ENCODE results near the gene SYNGR4. TPM values are rescaled to one million over a fixed set of nuclear protein-coding genes. Genes with fewer than 3 reads are reported as not detected.

SYNGR4 gene
- total RNA-seq, 1 experiment from 2014 or later = not detected

DNA sequence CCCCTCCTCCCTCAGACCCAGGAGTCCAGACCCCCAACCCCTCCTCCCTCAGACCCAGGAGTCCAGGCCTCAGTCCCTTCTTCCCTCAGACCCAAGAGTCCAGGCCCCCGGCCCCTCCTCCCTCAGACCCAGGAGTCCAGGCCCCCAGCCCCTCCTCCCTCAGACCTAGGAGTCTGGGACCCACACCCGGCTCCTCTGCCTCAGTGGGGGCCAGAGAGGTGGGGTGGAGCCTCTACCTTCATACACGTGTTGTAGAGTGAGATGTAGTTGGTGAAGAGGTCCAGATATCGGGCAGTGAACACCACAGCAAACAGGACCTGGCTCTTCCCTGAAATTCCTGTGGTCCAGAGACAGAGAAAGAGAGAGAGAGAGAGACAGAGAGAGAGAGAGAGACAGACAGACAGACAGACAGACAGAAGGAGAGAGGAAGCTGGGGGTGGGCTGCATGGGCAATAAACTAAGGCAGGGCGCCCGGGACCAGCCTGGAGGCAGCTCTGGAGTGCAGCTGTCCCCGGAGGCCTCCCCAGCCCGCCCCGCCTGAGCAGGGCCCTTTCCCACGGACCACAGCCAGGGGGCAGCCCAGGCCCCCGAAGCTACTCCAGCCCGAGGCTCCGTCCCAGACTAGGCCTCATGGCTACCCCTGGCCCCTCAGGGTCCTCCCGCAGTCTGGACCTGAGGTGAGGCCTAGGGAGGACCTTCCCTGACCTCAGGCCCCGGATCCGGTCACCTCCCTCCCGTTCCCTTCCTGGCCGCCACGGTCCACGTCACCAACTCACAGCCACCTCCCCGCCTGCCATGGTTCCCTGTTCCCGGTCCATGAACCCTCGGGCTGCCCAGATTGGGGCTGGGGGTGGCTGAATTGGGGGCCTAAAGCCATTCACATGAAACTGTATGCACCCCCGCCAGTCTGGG lies 26.3 kb downstream of the SYNGR4 start (continued):
- TF ChIP-seq, protein P1, sequence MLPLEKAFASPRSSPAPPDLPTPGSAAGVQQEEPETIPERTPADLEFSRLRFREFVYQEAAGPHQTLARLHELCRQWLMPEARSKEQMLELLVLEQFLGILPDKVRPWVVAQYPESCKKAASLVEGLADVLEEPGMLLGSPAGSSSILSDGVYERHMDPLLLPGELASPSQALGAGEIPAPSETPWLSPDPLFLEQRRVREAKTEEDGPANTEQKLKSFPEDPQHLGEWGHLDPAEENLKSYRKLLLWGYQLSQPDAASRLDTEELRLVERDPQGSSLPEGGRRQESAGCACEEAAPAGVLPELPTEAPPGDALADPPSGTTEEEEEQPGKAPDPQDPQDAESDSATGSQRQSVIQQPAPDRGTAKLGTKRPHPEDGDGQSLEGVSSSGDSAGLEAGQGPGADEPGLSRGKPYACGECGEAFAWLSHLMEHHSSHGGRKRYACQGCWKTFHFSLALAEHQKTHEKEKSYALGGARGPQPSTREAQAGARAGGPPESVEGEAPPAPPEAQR (CRISPR knock-in tag; IDR thresholded peaks at IDR 0.05) = no peak
- TF ChIP-seq ATF1 (CRISPR knock-in tag; IDR thresholded peaks at IDR 0.05) (no peak), JUN (CRISPR knock-in tag; IDR thresholded peaks at IDR 0.05) (peak; percentile 56), NFE2L1 (CRISPR knock-in tag; IDR thresholded peaks at IDR 0.05) (no peak), TP53 (CRISPR knock-in tag; IDR thresholded peaks at IDR 0.05) (no peak), KAT7 (CRISPR knock-in tag; IDR thresholded peaks at IDR 0.05; ENCODE audit: borderline replicate concordance) (0 out of 2 replicates have a peak, but pooled peaks have one; percentile 31), EMX1 (CRISPR knock-in tag; IDR thresholded peaks at IDR 0.05) (no peak)
- TF ChIP-seq, protein P2, sequence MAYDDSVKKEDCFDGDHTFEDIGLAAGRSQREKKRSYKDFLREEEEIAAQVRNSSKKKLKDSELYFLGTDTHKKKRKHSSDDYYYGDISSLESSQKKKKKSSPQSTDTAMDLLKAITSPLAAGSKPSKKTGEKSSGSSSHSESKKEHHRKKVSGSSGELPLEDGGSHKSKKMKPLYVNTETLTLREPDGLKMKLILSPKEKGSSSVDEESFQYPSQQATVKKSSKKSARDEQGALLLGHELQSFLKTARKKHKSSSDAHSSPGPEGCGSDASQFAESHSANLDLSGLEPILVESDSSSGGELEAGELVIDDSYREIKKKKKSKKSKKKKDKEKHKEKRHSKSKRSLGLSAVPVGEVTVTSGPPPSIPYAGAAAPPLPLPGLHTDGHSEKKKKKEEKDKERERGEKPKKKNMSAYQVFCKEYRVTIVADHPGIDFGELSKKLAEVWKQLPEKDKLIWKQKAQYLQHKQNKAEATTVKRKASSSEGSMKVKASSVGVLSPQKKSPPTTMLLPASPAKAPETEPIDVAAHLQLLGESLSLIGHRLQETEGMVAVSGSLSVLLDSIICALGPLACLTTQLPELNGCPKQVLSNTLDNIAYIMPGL (CRISPR knock-in tag; IDR thresholded peaks at IDR 0.05) = peak; percentile 98
- TF ChIP-seq, protein P3, sequence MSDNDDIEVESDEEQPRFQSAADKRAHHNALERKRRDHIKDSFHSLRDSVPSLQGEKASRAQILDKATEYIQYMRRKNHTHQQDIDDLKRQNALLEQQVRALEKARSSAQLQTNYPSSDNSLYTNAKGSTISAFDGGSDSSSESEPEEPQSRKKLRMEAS (CRISPR knock-in tag; IDR thresholded peaks at IDR 0.05) = peak; percentile 50
- TF ChIP-seq, protein P4, sequence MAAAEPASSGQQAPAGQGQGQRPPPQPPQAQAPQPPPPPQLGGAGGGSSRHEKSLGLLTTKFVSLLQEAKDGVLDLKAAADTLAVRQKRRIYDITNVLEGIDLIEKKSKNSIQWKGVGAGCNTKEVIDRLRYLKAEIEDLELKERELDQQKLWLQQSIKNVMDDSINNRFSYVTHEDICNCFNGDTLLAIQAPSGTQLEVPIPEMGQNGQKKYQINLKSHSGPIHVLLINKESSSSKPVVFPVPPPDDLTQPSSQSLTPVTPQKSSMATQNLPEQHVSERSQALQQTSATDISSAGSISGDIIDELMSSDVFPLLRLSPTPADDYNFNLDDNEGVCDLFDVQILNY (CRISPR knock-in tag; IDR thresholded peaks at IDR 0.05) = 0 out of 2 replicates have a peak, but pooled peaks have one; percentile 22
- TF ChIP-seq, protein P5, sequence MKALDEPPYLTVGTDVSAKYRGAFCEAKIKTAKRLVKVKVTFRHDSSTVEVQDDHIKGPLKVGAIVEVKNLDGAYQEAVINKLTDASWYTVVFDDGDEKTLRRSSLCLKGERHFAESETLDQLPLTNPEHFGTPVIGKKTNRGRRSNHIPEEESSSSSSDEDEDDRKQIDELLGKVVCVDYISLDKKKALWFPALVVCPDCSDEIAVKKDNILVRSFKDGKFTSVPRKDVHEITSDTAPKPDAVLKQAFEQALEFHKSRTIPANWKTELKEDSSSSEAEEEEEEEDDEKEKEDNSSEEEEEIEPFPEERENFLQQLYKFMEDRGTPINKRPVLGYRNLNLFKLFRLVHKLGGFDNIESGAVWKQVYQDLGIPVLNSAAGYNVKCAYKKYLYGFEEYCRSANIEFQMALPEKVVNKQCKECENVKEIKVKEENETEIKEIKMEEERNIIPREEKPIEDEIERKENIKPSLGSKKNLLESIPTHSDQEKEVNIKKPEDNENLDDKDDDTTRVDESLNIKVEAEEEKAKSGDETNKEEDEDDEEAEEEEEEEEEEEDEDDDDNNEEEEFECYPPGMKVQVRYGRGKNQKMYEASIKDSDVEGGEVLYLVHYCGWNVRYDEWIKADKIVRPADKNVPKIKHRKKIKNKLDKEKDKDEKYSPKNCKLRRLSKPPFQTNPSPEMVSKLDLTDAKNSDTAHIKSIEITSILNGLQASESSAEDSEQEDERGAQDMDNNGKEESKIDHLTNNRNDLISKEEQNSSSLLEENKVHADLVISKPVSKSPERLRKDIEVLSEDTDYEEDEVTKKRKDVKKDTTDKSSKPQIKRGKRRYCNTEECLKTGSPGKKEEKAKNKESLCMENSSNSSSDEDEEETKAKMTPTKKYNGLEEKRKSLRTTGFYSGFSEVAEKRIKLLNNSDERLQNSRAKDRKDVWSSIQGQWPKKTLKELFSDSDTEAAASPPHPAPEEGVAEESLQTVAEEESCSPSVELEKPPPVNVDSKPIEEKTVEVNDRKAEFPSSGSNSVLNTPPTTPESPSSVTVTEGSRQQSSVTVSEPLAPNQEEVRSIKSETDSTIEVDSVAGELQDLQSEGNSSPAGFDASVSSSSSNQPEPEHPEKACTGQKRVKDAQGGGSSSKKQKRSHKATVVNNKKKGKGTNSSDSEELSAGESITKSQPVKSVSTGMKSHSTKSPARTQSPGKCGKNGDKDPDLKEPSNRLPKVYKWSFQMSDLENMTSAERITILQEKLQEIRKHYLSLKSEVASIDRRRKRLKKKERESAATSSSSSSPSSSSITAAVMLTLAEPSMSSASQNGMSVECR (CRISPR knock-in tag; IDR thresholded peaks at IDR 0.05; ENCODE audit: borderline replicate concordance) = no peak
- TF ChIP-seq, protein P6, sequence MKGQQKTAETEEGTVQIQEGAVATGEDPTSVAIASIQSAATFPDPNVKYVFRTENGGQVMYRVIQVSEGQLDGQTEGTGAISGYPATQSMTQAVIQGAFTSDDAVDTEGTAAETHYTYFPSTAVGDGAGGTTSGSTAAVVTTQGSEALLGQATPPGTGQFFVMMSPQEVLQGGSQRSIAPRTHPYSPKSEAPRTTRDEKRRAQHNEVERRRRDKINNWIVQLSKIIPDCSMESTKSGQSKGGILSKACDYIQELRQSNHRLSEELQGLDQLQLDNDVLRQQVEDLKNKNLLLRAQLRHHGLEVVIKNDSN (CRISPR knock-in tag; IDR thresholded peaks at IDR 0.05) = 0 out of 2 replicates have a peak, but pooled peaks have one; percentile 35

DNA sequence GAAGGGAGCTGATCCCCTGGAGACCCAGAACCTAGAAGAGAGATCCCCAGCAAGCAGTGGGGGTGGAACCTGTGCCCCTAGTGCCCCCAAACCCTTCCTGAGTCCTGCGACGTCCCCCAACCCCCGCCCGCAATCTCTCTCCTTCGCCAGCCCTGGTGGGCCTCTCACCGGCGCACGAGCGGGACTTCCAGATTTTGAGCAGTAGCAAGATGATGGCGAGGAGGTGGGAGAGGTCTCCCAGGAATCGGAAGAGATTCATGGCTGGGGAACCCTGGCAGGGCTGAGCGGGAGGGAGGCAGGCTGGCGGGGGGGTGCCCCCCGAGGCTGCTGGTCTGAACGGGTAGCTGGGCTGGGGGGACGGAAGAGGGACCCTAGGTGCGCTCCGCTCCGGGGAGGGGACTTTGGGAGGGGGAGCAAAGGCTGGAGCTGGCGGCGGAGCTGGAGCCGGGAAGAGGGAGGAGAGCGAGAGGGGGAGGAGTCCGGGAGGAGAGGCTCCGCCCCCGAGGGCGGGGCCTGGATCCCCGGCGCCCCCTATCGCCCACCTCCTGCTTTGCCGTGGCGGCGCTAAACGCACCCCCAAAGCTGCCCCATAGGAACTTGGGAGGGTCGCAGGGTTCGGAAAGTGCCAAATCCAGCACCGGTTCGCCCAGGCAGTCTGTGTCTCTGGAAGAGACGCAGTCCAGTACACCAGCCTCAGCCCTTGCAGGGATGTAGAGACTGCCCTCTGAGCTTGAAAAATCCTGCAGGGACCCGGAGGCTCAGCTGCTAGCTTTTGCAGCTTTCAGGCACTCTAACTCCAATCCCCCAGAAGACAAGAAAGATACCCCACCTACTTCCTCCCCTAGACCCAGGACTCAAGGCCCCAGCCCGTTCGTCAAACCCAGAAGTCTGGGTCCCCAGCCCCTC lies 27.2 kb downstream of the SYNGR4 start, which contains the start of gene KDELR1:
TSS of gene KDELR1 (minus strand) at position 452 of the 906 bp plus-strand sequence. CDS start at position 259, 193 bp downstream.
- Mint-ChIP-seq H3K27me3 (ENCODE audit: low read depth) (peaks cover 42% of the 10 kb centered on the region), H3K27ac (peak within 1 kb of the TSS; percentile 60; the same call in 1 of the 2 replicates), H3K36me3 (peaks cover 18% of the 10 kb centered on the region), H3K4me1 (peaks cover 31% of the 10 kb centered on the region), H3K9me3 (no peaks in the 10 kb centered on the region), H3K4me3 (peak within 1 kb of the TSS; percentile 91)
- ChIA-PET POLR2A (interaction anchor here (1.0 to 2.3 kb wide), 9 partner anchors 9 to 228 kb away, joined by 3 to 15 read pairs (median 4); partner anchors contain the start of genes GRWD1, SPHK2, SYNGR4 and TMEM143), CTCF (interaction anchor here (0.5 to 2.7 kb wide), 62 partner anchors 8 to 654 kb away, joined by 3 to 92 read pairs (median 6); partner anchors contain the start of genes GRWD1, IZUMO1, KCNJ14 and LIG1)
- peak; percentile 79 for DNase-seq (ENCODE audit: low spot score)
- peak; percentile 73 for ATAC-seq
- TF ChIP-seq NFE2L1 (CRISPR knock-in tag; IDR thresholded peaks at IDR 0.05) = no peak
- no peak for TF ChIP-seq KAT7 (CRISPR knock-in tag; IDR thresholded peaks at IDR 0.05; ENCODE audit: borderline replicate concordance)
- TF ChIP-seq ZNF396 (CRISPR knock-in tag; IDR thresholded peaks at IDR 0.05; ENCODE audit: borderline replicate concordance) = no peak
- TF ChIP-seq, protein P7, sequence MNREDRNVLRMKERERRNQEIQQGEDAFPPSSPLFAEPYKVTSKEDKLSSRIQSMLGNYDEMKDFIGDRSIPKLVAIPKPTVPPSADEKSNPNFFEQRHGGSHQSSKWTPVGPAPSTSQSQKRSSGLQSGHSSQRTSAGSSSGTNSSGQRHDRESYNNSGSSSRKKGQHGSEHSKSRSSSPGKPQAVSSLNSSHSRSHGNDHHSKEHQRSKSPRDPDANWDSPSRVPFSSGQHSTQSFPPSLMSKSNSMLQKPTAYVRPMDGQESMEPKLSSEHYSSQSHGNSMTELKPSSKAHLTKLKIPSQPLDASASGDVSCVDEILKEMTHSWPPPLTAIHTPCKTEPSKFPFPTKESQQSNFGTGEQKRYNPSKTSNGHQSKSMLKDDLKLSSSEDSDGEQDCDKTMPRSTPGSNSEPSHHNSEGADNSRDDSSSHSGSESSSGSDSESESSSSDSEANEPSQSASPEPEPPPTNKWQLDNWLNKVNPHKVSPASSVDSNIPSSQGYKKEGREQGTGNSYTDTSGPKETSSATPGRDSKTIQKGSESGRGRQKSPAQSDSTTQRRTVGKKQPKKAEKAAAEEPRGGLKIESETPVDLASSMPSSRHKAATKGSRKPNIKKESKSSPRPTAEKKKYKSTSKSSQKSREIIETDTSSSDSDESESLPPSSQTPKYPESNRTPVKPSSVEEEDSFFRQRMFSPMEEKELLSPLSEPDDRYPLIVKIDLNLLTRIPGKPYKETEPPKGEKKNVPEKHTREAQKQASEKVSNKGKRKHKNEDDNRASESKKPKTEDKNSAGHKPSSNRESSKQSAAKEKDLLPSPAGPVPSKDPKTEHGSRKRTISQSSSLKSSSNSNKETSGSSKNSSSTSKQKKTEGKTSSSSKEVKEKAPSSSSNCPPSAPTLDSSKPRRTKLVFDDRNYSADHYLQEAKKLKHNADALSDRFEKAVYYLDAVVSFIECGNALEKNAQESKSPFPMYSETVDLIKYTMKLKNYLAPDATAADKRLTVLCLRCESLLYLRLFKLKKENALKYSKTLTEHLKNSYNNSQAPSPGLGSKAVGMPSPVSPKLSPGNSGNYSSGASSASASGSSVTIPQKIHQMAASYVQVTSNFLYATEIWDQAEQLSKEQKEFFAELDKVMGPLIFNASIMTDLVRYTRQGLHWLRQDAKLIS (CRISPR knock-in tag; IDR thresholded peaks at IDR 0.05; ENCODE audit: borderline replicate concordance) = no peak
- TF ChIP-seq, protein P8, sequence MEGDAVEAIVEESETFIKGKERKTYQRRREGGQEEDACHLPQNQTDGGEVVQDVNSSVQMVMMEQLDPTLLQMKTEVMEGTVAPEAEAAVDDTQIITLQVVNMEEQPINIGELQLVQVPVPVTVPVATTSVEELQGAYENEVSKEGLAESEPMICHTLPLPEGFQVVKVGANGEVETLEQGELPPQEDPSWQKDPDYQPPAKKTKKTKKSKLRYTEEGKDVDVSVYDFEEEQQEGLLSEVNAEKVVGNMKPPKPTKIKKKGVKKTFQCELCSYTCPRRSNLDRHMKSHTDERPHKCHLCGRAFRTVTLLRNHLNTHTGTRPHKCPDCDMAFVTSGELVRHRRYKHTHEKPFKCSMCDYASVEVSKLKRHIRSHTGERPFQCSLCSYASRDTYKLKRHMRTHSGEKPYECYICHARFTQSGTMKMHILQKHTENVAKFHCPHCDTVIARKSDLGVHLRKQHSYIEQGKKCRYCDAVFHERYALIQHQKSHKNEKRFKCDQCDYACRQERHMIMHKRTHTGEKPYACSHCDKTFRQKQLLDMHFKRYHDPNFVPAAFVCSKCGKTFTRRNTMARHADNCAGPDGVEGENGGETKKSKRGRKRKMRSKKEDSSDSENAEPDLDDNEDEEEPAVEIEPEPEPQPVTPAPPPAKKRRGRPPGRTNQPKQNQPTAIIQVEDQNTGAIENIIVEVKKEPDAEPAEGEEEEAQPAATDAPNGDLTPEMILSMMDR (IDR thresholded peaks at IDR 0.05) = peak; percentile 79

Measured in WTC11 (cell line).